Esophagus mucosa (tissue), 1 donor: ENCODE measurements around the gene CNN3. TPM values are rescaled to one million over a fixed set of nuclear protein-coding genes. Genes with fewer than 3 reads are reported as not detected.

Source experiments
- ATAC-seq: fragments of 200-7000 bp; cut with Tn5 transposase; one replicate; pipeline ENCODE4 v1.9.1; 2020
- total RNA-seq: library from RNA; stranded (reverse); gene quantifications from one replicate; pipeline ENCODE4 v1.2.4, GENCODE V29; 2023
- donor health status: DM: yes; HTN: yes; CAD: no.

CNN3 gene
- total RNA-seq, 1 donor from 2014 or later: 136 TPM

DNA sequence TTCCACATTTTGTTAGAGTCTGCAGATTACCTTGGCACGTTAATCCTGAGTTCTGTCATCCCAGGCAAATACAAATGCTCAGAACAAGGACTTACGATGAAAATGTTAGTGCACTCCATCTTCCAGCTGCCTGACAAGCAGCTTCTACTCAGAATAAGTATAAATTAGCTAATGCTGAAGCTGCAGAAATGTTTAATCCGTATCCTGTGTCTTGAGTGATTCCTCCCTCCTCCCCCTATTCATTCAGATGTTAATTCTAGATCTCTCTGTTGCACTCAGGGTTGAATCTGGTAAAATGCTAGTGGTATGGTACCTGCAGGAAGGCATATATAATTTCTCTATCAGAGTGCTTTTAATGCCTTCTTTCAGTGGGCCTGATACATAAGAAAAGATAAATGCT is 39.8 kb downstream of the CNN3 start:
- ATAC-seq: no peak

- ATAC-seq: peak; percentile 7
Measured at GRCh38 chr1:94886361-94886760, 40.5 kb downstream of the CNN3 start.

DNA sequence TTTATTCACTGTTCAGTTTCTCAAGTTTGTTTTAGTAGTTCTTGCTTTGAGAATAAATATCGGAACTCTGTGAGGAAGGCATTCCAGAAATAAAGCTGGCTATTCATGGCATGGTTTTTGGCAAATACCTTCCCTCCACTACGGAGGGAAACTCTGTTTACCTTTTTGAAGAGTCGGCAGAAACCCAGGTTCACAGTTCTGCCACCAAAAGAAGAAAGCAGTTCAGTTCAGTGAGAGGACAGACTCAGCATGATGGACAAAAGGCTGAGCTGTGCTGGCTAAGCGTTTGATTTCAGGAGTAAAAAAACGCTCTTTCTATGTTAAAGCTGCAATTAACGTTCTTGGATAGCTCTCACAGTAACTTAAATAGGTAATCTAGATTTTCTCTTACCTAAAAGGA is 42.4 kb downstream of the CNN3 start:
- no peak for ATAC-seq

DNA sequence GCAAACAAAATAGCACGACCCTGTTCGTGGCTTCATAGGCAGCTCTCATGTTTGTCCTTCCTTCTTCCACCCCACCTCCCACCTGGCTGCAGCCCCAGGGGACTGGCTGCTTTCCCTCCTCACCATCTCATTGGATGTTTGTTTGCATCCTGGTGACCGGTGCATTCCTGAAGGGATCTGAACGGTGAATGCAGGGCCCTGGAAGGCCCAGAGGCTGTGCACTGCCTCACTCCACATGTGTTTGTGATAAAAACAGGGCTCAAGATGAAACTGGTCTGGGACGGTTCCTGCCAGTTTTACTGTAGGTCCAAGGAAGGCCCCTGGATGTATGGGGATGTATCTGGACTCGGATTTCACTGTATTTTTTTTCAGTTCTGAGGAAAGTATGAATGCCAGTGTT is 42.8 kb downstream of the CNN3 start:
- ATAC-seq: peak; percentile 27

- peak; percentile 27 for ATAC-seq
Measured at GRCh38 chr1:94883691-94884090, 43.2 kb downstream of the CNN3 start.

- no peak for ATAC-seq
Measured at GRCh38 chr1:94878329-94878728, 48.6 kb downstream of the CNN3 start.

DNA sequence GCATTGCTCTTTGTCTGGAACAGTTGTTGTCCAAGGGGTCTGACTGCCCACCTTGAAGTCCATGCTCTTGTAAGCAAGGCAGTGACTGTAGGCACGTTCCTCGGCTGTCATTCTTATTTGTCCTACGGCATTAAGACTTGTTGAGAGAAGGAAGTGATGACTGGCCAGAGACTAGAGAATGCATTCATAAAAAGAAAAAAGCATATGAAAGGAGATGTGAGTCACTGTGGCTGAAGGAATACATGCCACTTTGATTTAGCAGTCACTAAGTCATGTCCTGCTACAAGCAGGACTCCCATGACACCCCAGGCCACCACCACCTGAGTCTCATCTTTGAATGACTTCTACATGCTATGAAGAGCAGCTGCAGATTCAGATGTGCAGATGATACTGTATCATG is 50.5 kb downstream of the CNN3 start:
- peak; percentile 50 for ATAC-seq

- peak; percentile 87 for ATAC-seq
Measured at GRCh38 chr1:94875794-94876193, 51.1 kb downstream of the CNN3 start.

- ATAC-seq: no peak
Measured at GRCh38 chr1:94874423-94874822, 52.5 kb downstream of the CNN3 start.

GRCh38 chr1:94873520-94874351 is 53.2 kb downstream of the CNN3 start:
- ATAC-seq: peak; percentile 51

- ATAC-seq: no peak
Measured at GRCh38 chr1:94872771-94873495, 54.0 kb downstream of the CNN3 start.

DNA sequence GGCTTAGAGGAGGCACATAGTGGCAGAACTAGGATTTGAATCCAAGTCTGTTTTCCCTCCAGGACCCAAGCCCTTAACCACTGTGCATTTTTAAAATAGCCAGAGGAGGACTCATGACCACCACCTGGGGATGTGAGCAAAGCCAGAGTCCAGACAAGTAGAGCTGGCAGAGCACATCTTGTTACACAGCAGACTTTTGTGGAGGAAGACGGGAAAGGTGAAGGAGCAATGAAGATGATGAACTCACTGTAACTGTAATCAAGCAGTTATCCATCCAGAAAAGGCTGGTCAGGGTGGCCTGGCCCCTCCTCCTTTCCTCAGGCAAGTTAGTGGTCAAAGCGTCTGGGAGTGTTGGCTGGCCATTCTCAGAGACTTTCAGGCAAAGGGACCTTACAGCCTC is 55.9 kb downstream of the CNN3 start:
- ATAC-seq: no peak

DNA sequence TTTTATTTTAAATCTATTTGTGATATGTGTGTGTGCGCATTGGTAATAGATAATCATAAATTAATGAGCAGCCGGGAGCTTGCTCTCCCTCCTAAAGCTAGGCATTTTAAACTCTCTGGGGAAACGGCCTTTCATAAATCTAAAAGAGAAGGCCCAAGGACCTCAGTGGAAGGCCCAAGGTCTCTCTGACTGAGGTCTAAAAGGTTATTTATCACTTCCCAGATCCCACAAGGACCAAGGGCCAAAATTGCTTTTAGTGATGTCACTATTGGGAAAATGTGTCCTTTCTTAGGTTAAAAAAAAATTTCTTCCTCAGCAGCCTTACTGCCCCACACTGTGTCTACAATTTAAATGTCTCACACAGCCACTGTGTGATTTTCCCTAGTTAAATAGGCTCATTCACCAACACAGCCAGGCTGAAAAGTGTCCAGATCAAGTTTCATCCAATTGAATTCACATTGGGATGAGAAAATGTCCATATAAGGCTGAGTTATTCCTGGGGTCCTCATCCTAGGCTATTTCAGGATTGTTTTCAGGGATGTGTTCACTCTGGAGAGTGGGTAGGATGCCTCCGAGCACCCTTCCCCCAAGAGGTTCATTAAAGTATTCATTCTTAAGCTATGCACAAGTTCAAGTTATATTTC is 60.6 kb downstream of the CNN3 start:
- no peak for ATAC-seq

DNA sequence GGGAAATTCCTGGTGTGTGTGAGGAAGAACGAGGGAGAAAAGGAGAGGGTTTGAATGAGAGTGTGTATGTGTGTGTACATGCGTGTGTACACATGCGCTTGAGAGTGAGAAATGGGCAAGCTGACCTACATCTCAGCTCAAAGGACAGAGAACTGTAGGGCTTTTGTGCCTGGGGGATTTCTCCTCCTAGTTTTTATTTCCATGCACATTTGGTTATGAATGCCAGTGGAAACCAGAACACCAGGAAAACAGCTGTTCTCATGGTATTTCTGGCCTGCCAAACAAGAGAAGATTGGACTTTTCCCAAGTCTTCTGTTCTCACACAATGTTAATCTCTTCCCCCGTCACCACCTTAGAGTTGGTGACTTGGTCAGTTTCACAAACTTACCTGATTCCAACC is 61.5 kb downstream of the CNN3 start:
- no peak for ATAC-seq

GRCh38 chr1:94864821-94865220 is 62.1 kb downstream of the CNN3 start:
- ATAC-seq: peak; percentile 40

DNA sequence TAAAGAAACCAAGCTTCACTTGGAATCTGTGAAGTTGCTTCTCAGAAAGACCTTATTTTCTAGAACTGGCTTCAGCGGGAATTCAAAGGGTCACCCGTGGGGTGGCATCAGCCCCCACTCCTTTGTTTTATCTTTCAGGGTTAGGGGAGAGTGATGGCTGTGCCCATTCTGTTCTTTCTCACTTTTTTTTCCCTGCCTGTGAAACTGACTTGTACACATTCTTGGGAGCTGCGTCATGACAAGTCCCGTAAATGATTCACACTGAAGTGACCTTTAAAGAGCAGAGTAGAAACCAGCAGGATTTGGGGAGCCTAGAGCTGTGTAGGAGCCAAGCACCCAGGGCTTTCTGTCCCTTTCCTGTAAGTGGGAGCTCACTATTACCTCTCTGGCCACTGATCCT is 63.0 kb downstream of the CNN3 start:
- peak; percentile 90 for ATAC-seq

GRCh38 chr1:94863297-94863911 is 63.5 kb downstream of the CNN3 start:
- peak; percentile 1 for ATAC-seq

DNA sequence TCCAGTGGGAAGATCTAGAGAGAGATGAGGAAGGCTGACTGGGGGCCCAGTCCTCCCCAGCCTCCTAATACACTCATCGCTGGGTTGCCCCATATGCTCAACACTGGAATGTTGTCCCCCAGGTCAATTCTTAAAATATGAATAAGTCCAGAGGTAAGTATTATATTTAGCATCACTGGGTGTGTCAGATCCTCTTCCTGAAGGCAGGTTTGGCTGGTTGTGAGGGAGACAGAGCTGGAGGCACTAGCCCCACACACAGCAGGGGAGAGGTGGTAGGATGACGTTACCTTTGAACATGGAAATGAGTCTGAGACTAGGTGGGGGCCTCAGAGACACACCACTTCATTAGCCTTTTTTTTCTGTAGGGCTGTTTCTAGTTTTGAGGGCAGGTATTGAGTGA is 64.2 kb downstream of the CNN3 start:
- ATAC-seq: peak; percentile 87

- ATAC-seq: no peak
Measured at GRCh38 chr1:94859174-94859573, 67.7 kb downstream of the CNN3 start.

DNA sequence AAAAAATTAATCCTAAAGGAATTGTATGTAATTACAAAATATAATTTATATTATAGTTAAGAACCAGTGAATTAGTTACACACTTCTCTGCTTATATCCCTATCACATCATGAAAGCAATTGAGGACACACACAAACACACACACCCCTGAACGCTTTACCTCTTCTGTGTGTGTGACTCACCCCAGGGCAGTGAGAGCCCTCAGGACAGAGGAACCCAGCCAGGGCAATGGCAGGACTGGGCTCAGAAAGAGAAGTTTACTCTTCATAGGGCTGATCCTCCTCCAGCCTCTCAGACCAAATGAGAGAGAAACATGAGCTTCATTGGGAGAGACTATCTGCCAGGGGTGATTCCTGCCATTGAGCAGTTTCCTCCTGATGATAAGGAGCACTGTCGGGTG is 68.6 kb downstream of the CNN3 start:
- ATAC-seq: peak; percentile 14

GRCh38 chr1:94856868-94857267 is 70.0 kb downstream of the CNN3 start:
- no peak for ATAC-seq

DNA sequence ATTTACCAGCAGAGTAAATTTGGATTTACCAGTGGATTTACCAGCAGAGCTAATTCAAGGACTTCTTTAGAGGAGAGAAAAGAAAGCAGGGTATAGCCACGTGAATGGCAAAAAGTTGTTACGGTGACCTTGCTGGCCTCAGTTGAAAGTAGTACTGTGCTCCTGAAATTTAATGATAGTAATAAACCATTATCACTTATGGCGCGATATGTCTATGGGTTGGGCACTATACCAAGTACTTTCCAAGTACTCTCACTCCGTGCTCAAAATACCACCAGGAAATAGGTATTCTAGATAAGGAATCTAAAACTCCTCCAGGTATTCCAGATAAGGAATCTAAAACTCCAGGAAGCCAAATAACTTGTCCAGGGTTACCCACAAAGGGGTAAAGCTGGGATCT is 70.9 kb downstream of the CNN3 start:
- no peak for ATAC-seq

- peak; percentile 2 for ATAC-seq
Measured at GRCh38 chr1:94855307-94855700, 71.6 kb downstream of the CNN3 start.
